ENCODE measurements around the gene DENND4C.
"Not testable (repeated sequence)": the region's sequence is repeated elsewhere in the genome, so short reads cannot be mapped to it uniquely, and the experiment has no call there.

The DENND4C gene

GRCh38 chr9:19265602-19266001, 35.1 kb downstream of the DENND4C start:
- DNase-seq (ENCODE audit: low read depth in 2 of 3, low spot score in 1 of 3) = not testable (repeated sequence)

GRCh38 chr9:19266778-19267384, 36.4 kb downstream of the DENND4C start:
- not testable (repeated sequence) for DNase-seq (ENCODE audit: low read depth in 2 of 3, low spot score in 1 of 3)

- DNase-seq (ENCODE audit: low read depth in 2 of 3, low spot score in 1 of 3) = no peak
Measured at GRCh38 chr9:19269582-19269981, 39.1 kb downstream of the DENND4C start.

GRCh38 chr9:19270421-19270949, 40.0 kb downstream of the DENND4C start:
- no peak for DNase-seq (ENCODE audit: low read depth in 2 of 3, low spot score in 1 of 3)

GRCh38 chr9:19271081-19271480, 40.6 kb downstream of the DENND4C start:
- no peak for DNase-seq (ENCODE audit: low read depth in 2 of 3, low spot score in 1 of 3)

GRCh38 chr9:19281801-19282200, 51.3 kb downstream of the DENND4C start:
- no peak for DNase-seq (ENCODE audit: low read depth in 2 of 3, low spot score in 1 of 3)

GRCh38 chr9:19283072-19283710, 52.7 kb downstream of the DENND4C start:
- DNase-seq (ENCODE audit: low read depth in 2 of 3, low spot score in 1 of 3) = no peak

- DNase-seq (ENCODE audit: low read depth in 2 of 3, low spot score in 1 of 3) = no peak
Measured at GRCh38 chr9:19284729-19285128, 54.2 kb downstream of the DENND4C start.

- DNase-seq (ENCODE audit: low read depth in 2 of 3, low spot score in 1 of 3) = no peak
Measured at GRCh38 chr9:19286634-19287188, 56.2 kb downstream of the DENND4C start.

- DNase-seq (ENCODE audit: low read depth in 2 of 3, low spot score in 1 of 3) = no peak
Measured at GRCh38 chr9:19288081-19288480, 57.6 kb downstream of the DENND4C start.

- DNase-seq (ENCODE audit: low read depth in 2 of 3, low spot score in 1 of 3) = no peak
Measured at GRCh38 chr9:19290103-19290502, 59.6 kb downstream of the DENND4C start.

- no peak for DNase-seq (ENCODE audit: low read depth in 2 of 3, low spot score in 1 of 3)
Measured at GRCh38 chr9:19294219-19294618, 63.7 kb downstream of the DENND4C start.

- DNase-seq (ENCODE audit: low read depth in 2 of 3, low spot score in 1 of 3) = no peak
Measured at GRCh38 chr9:19298436-19299000, 68.0 kb downstream of the DENND4C start.

- no peak for DNase-seq (ENCODE audit: low read depth in 2 of 3, low spot score in 1 of 3)
Measured at GRCh38 chr9:19303216-19303615, 72.7 kb downstream of the DENND4C start.

- DNase-seq (ENCODE audit: low read depth in 2 of 3, low spot score in 1 of 3) = no peak
Measured at GRCh38 chr9:19306568-19306967, 76.1 kb downstream of the DENND4C start.

- no peak for DNase-seq (ENCODE audit: low read depth in 2 of 3, low spot score in 1 of 3)
Measured at GRCh38 chr9:19310246-19310645, 79.8 kb downstream of the DENND4C start.

- DNase-seq (ENCODE audit: low read depth in 2 of 3, low spot score in 1 of 3) = no peak
Measured at GRCh38 chr9:19313573-19313972, 83.1 kb downstream of the DENND4C start.

- DNase-seq (ENCODE audit: low read depth in 2 of 3, low spot score in 1 of 3) = no peak
Measured at GRCh38 chr9:19320495-19320894, 90.0 kb downstream of the DENND4C start.

GRCh38 chr9:19331877-19332276, 101.4 kb downstream of the DENND4C start:
- no peak for DNase-seq (ENCODE audit: low read depth in 2 of 3, low spot score in 1 of 3)

- DNase-seq (ENCODE audit: low read depth in 2 of 3, low spot score in 1 of 3) = no peak
Measured at GRCh38 chr9:19336166-19336565, 105.7 kb downstream of the DENND4C start.

GRCh38 chr9:19342947-19343346, 112.5 kb downstream of the DENND4C start:
- no peak for DNase-seq (ENCODE audit: low read depth in 2 of 3, low spot score in 1 of 3)

GRCh38 chr9:19358701-19359100, 128.2 kb downstream of the DENND4C start:
- DNase-seq (ENCODE audit: low read depth in 2 of 3, low spot score in 1 of 3) = no peak

Measured in stimulated activated CD4-positive, alpha-beta T cell treated with anti-CD3 and anti-CD28 coated beads, Interleukin-12 subunit alpha, Interleukin-12 subunit beta, amount 100 ng/mL, for 48 hours (primary cell).